Muscle layer of colon (tissue), 2 donors: ENCODE data around the gene TCERG1L.

Experiments used
- H3K27ac ChIP-seq: one replicate; pipeline ENCODE4 v1.7.0; 2013; ENCODE audit warnings: low read depth, mild to moderate bottlenecking, low read length, moderate library complexity
- H3K27me3 ChIP-seq, 2 donors: one replicate each; pipeline ENCODE4 v1.7.0; 2013; ENCODE audit warnings: low read length in 2 of 2, mild to moderate bottlenecking in 2 of 2; ENCODE audit not compliant: insufficient read depth in 2 of 2, control insufficient read depth in 1 of 2
- H3K36me3 ChIP-seq: one replicate; pipeline ENCODE4 v1.7.0; 2013; ENCODE audit warnings: mild to moderate bottlenecking, low read length; ENCODE audit not compliant: insufficient read depth
- H3K4me1 ChIP-seq: one replicate; pipeline ENCODE4 v1.7.0; 2013; ENCODE audit warnings: mild to moderate bottlenecking, low read length; ENCODE audit not compliant: insufficient read depth
- H3K4me3 ChIP-seq, 2 donors: one replicate each; pipeline ENCODE4 v1.7.0; 2013; ENCODE audit warnings: low read length in 2 of 2, low read depth in 1 of 2, mild to moderate bottlenecking in 1 of 2, moderate library complexity in 1 of 2
- H3K9ac ChIP-seq: one replicate; pipeline ENCODE4 v1.7.0; 2013; ENCODE audit warnings: low read length
- H3K9me3 ChIP-seq: one replicate; pipeline ENCODE4 v1.7.0; 2013; ENCODE audit warnings: mild to moderate bottlenecking, low read length
- donor health status: abdominal sarcoma.
- donor health status: Adenocarcinoma of cecum.

TCERG1L gene

GRCh38 chr10:131219955-131220489 lies 91.5 kb downstream of the TCERG1L start:
- Histone ChIP-seq H3K9me3 (no peaks in the 10 kb centered on the region), H3K9ac (no peak overlapping the region), H3K36me3 (no peaks in the 10 kb centered on the region), H3K4me1 (no peaks in the 10 kb centered on the region), H3K27me3 (no peaks in the 10 kb centered on the region), H3K4me3 (no peak overlapping the region), H3K27ac (no peak overlapping the region)

GRCh38 chr10:131219584-131219886 lies 92.0 kb downstream of the TCERG1L start:
- Histone ChIP-seq H3K9ac (no peak overlapping the region), H3K4me3 (no peak overlapping the region), H3K27me3 (no peaks in the 10 kb centered on the region), H3K27ac (no peak overlapping the region), H3K4me1 (no peaks in the 10 kb centered on the region), H3K36me3 (no peaks in the 10 kb centered on the region), H3K9me3 (no peaks in the 10 kb centered on the region)

GRCh38 chr10:131218811-131219583 lies 92.5 kb downstream of the TCERG1L start:
- Histone ChIP-seq H3K9ac (no peak overlapping the region), H3K4me1 (no peaks in the 10 kb centered on the region), H3K27me3 (no peaks in the 10 kb centered on the region)

DNA sequence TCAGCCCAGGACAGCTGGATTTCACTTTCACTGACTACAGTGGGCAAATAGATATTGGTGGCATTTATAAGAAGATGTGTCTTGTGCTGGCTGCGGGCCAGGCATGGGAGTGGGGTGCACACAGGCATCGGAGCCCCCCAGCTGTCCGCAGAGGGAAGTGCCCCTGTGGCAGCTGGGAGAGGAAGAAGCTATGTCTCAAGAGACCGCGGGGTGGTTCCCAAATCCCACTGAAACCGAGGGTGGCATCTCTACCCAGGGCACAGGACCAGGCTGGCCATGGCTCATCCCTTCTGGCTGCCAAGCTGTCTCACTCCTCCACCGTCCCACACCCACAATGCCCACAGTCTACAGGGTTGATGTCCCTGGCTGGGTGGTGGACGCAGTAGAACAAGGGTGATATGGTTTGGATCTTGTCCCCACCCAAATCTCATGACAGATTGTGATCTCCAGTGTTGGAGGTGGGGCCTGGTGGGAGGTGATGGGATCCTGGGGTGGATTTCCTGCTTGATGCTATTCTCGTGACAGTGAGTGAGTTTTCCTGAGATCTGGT lies 94.8 kb downstream of the TCERG1L start:
- no peak overlapping the region for H3K27ac ChIP-seq
- no peaks in the 10 kb centered on the region for H3K27me3 ChIP-seq
- H3K36me3 ChIP-seq: no peaks in the 10 kb centered on the region
- no peaks in the 10 kb centered on the region for H3K9me3 ChIP-seq
- no peak overlapping the region for H3K9ac ChIP-seq
- no peak overlapping the region for H3K4me3 ChIP-seq
- no peaks in the 10 kb centered on the region for H3K4me1 ChIP-seq

More at GRCh38 chr10:131218811-131219583, 92.5 kb downstream of the TCERG1L start:
- Histone ChIP-seq H3K4me3 (no peak overlapping the region), H3K9me3 (no peaks in the 10 kb centered on the region), H3K36me3 (no peaks in the 10 kb centered on the region), H3K27ac (no peak overlapping the region)

DNA sequence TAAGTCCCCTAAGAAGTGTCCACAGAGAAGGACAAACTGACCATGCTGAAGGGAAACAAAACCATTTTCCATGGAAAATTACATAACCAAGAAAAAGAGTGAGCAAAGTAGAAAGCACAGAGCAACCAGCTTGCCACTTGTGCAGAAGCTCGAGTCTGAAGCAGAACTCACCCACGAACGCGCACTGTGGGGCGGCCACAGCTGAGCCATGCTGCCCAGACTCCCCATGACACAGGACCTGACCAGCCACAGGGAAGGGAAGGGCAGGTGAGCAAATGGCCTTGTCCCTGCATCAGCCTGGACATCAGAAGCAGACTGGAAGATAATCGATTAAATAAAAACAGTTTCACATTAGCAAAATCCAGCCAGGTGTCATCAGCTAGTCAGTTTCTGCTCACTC lies 95.7 kb downstream of the TCERG1L start:
- H3K9ac ChIP-seq: no peak overlapping the region
- H3K27me3 ChIP-seq: no peaks in the 10 kb centered on the region
- H3K36me3 ChIP-seq: no peaks in the 10 kb centered on the region
- H3K9me3 ChIP-seq: no peaks in the 10 kb centered on the region
- no peaks in the 10 kb centered on the region for H3K4me1 ChIP-seq
- no peak overlapping the region for H3K27ac ChIP-seq
- H3K4me3 ChIP-seq: no peak overlapping the region

DNA sequence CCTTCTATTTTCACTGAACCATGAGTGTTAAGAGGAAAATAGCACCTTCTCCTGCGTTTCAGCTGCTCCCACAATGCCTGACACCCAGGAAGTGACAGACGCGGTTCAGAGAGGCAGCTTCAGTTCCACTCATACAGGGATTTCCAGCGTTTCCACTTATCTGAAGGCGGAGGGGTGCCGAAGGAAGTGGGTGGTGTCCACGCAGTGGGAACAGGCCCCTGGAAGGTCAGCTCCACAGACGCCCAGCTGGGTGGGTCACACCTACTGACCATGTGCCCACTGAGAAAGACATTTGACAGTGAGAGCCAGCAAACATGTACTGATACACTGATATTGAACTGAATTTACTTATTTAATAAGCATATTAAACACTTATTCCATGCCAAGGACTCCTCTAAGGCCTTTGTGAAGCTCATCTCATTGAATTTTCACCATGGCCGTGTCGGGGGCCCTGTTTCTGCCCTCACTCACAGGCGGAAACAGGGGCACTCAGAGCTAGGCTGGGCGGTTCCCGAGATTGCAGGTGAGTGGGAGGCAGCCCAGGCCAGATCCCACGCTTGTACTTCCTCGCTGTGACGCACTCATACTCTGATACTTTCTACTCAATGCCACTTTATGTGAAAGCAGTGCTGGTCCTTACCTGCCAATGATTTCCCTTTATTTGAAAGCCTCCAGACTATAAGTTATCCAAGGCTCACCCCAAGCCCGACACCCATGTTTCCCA lies 96.8 kb downstream of the TCERG1L start:
- Histone ChIP-seq H3K27me3 (no peaks in the 10 kb centered on the region), H3K4me1 (no peaks in the 10 kb centered on the region), H3K9ac (no peak overlapping the region), H3K4me3 (no peak overlapping the region), H3K9me3 (no peaks in the 10 kb centered on the region), H3K36me3 (no peaks in the 10 kb centered on the region), H3K27ac (no peak overlapping the region)

GRCh38 chr10:131213741-131214505 lies 97.6 kb downstream of the TCERG1L start:
- Histone ChIP-seq H3K4me1 (no peaks in the 10 kb centered on the region), H3K36me3 (no peaks in the 10 kb centered on the region), H3K27me3 (no peaks in the 10 kb centered on the region), H3K27ac (no peak overlapping the region), H3K4me3 (no peak overlapping the region), H3K9ac (no peak overlapping the region), H3K9me3 (no peaks in the 10 kb centered on the region)

- H3K36me3 ChIP-seq: no peaks in the 10 kb centered on the region
- H3K9me3 ChIP-seq: no peaks in the 10 kb centered on the region
- no peak overlapping the region for H3K27ac ChIP-seq
- H3K27me3 ChIP-seq: no peaks in the 10 kb centered on the region
- H3K4me1 ChIP-seq: no peaks in the 10 kb centered on the region
- no peak overlapping the region for H3K4me3 ChIP-seq
- no peak overlapping the region for H3K9ac ChIP-seq
Observed at GRCh38 chr10:131212763-131213325, 98.7 kb downstream of the TCERG1L start.

DNA sequence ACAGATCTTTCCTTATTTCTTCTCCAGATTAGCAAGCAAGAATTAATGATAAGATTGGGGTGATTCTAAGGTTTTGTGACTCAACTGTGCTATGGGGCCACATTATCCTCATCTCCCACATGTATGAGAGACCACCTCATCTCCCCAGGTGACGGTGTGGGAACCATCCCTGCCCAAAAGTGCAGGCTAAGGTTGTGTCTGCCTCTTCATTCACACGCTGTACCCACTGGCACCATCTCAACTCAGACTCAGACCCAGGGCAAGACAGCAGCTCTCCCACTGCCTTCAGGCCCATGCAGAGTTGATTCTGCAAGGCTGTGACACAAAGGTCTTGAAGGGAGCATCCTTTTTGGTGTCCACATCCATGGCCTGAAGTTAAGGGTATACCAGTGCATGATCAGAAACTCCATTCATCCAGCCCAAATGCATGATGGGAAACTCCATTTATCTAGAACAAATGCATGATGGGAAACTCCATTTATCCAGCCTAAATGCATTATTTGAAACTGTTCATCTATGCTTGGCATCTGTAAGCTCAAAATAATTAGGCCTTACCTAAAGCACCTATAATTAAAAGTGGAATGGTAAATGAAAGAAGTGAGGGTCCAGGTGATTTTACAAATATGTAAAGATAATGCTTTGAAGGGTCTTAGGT lies 99.4 kb downstream of the TCERG1L start:
- Histone ChIP-seq H3K4me1 (no peaks in the 10 kb centered on the region), H3K9me3 (no peaks in the 10 kb centered on the region), H3K36me3 (no peaks in the 10 kb centered on the region), H3K9ac (no peak overlapping the region), H3K27me3 (no peaks in the 10 kb centered on the region), H3K4me3 (no peak overlapping the region), H3K27ac (no peak overlapping the region)

GRCh38 chr10:131211559-131211958 lies 100.0 kb downstream of the TCERG1L start:
- Histone ChIP-seq H3K9ac (no peak overlapping the region), H3K4me3 (no peak overlapping the region), H3K27ac (no peak overlapping the region), H3K4me1 (no peaks in the 10 kb centered on the region), H3K27me3 (no peaks in the 10 kb centered on the region), H3K36me3 (no peaks in the 10 kb centered on the region), H3K9me3 (no peaks in the 10 kb centered on the region)
